NOMO-1 treated with DMSO at 0.1 percent for 48 hours (cell line): ENCODE data around the gene PRAMEF26.
"Not testable (repeated sequence)": the region's sequence is repeated elsewhere in the genome, so short reads cannot be mapped to it uniquely, and the experiment has no call there.

Source experiments
- DNase-seq: peaks from one replicate; lab custom pipeline; 2025; ENCODE audit not compliant: unreplicated experiment; lab: John Stamatoyannopoulos, UW

The PRAMEF26 gene

GRCh38 chr1:13155909-13156308 lies at the start of gene PRAMEF26:
TSS of gene PRAMEF26 (minus strand) at chr1:13156009. CDS start at chr1:13153095, 2,914 bp downstream.
- not testable (repeated sequence) for DNase-seq

GRCh38 chr1:13201309-13201708 lies 45.5 kb upstream of the PRAMEF26 start, which contains the start of gene PRAMEF13:
TSS of gene PRAMEF13 (minus strand) at chr1:13201409. CDS start at chr1:13199589, 1,820 bp downstream.
- DNase-seq, result not testable (repeated sequence)

GRCh38 chr1:13171548-13171947 lies 15.7 kb upstream of the PRAMEF26 start, which contains the start of gene PRAMEF9:
TSS of gene PRAMEF9 (plus strand) at chr1:13171848. CDS start at chr1:13175281, 3,433 bp downstream.
- not testable (repeated sequence) for DNase-seq

DNA sequence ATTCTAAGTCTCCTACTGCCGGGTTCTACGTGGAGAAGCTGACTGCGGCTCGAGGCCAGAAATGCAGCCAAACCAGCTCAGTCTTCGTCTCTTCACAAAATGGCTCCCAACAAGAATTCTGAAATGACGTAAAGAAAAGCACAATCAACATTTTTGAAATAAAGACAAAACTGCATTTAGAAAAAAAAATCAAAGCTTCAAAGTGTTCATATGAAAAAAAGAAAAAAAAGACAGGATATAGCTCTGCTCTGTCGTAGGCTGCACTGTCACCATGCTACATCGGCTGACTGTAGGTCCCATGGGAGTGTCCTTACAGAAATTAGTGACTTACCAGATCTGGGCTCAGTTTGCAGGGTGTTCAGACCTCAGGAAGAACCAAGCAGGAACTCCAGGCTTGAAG lies 9.7 kb upstream of the PRAMEF26 start, which contains the start of gene HNRNPCL4:
Gene HNRNPCL4, minus strand, starts transcription at position 101 of the 400 bp plus-strand sequence. CDS start 164 bp downstream, outside the sequence.
- not testable (repeated sequence) for DNase-seq

GRCh38 chr1:13116754-13117153 lies 39.1 kb downstream of the PRAMEF26 start, which contains the start of gene HNRNPCL2:
TSS of gene HNRNPCL2 (minus strand) at chr1:13116854. CDS start at chr1:13116400, 454 bp downstream.
- DNase-seq, result not testable (repeated sequence)
